Measurements from ENCODE around the gene STAP1.

The STAP1 gene

DNA sequence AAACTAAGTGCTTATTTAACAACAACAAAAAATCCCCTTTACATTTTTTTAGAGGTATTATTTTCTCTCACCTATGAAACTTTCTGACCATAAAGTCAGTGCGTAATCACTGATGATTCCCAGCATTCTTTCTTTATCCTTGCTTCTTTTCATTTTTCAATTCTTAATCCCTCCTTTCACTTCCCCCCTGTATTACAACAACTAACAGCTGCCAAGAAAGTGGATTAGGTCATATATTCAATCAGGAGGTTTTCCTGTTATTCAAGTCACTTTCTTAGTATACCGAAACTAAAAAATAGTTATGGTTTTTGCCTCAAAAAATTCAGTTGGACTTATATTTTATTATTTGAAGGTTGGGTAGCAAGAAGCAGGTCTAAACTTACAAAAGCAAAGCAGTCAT is 2.1 kb upstream of the STAP1 start:
- no peak for DNase-seq

DNA sequence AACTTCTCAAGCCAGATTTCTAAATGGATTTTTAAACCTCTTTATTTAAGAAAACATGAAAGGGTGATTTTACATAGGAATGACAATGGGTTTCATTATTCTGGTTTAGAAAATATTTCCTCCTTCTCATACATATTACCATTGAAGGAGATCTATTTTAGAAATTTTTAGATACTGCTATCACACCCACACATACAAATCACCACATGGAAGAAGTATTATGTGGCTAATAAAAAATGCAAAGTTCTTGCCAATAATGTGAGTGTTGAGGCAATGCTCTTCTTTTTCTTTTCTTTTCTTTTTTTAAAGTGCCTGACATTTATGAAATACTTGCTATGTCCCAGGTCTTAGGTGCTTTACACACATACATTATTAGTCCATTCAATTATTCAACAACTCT is 6.8 kb downstream of the STAP1 start:
- no peak for DNase-seq

DNA sequence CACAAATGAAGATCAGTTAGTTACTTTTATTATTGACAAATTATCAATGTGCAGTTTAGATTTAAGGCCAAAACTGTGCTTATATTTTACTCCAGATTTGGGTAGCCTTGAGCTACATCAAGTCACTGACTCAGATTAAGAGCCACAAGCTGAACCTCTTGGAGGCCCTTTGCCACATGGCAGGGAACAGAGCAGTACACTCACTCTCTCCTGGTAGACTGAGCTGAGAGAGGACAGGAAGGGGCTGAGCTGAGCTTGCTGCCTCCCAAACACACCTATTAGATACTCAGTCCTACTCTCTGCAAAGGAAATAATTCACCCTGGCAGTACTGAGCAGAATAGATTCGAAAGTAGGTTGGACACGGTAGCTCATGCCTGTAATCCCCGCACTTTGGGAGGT is 7.8 kb downstream of the STAP1 start:
- DNase-seq: no peak

DNA sequence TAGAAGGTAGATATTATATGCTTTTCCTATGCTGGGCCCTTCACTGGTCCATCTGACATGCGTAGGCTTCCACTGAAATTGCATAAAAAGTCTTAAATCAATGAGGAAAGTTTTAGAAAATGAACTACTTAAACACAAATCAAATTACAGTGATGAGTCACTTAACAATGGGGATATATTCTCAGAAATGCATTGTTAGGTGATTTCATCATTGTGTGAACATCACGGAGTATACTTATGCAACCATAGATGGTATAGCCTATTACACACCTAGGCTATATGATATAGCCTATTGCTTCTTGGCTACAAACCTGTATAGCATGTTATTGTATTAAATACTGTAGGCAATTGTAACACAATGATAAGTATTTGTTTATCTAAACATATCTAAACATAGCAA is 10.3 kb downstream of the STAP1 start:
- DNase-seq: no peak

DNA sequence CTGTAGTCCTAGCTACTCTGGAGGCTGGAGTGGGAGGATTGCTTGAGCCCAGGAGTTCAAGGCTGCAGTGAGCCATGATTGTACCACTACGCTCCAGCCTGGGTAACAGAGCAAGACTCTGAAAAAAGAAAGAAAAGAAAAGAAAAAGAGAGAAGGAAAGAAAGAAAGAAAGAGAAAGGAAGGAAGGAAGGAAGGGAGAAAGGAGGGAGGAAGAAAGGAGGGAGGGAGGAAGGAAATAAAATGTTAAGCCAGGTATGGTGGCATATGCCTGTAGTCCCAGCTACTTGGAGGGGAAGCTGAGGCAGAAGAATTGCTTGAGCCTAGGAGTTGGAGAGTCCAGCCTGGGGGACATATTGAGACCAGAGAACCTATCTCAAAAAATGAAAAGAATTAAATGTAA is 12.0 kb downstream of the STAP1 start:
- no peak for DNase-seq

DNA sequence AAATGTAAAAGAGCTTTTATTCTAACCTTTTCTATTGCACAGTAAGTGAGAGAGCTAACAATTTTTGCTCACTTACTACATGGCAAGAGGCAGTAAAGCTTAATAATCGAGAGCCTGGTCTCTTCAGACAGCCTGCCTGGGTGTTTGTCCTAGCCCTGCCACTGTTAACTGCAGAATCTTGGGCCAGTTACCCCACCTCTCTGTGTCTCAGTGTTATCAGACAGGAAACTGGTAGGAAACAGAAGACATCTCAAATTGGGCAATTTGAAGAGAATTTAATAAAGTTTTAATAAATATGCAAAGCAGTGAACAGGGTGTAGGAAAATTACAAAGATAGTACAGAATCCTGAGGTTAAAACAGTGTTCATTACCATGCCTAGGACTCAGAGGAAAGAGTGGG is 13.4 kb downstream of the STAP1 start:
- no peak for DNase-seq

DNA sequence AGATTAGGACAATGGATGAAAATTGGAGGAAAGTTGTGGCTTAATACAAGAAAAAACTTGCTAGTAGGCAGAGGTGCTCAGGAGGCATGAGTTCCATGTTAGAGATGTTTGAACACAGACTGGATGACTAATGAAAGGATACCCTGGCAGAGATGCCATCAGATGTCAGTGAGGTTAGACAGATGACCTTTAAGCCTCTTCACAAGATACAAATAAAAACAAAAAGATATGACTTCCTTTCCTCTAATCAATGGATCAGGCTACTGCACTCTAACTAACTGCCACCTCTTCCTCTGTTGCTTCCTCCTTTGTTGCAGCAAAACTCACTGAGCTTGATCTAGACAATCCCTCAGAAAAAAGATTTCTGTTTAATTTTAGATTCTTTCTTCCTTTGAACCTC is 14.7 kb downstream of the STAP1 start:
- no peak for DNase-seq

DNA sequence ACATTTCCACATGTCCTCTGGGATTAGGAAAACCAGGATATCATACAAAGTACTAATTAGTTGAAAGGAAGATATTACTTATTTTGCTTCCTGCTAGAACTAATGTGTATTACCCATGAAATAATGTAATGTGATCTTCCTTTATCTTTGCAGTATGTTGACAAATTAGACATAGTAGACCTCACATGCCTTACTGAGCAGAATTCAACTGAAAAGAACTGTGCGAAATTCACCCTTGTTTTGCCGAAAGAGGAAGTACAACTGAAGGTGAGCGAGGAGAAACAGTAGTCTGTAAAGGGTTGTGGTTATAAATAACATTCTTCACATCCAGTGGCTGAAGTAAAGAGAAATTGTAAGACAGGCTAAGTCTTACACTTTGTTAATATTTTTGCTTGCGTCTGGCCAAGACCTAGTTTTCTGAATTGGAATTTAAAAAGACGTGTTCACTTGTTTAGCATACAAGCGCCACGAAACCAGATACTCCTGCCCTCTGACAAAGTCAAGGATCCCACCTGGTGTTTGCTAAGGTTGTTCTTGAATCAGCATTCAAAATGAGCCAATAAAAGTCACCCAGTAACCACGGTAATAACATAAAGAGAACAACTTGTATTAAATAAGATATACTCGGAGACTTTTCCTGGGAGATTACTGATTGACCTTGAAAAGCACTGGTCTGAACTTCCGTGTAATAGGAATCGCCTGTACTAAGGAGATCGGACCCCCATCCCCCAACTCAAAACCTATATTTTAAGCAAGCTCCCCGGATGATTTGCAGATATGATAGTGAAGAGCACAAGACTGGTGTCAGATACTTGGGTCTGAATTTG is 16.9 kb downstream of the STAP1 start:
- DNase-seq: peak; percentile 11

DNA sequence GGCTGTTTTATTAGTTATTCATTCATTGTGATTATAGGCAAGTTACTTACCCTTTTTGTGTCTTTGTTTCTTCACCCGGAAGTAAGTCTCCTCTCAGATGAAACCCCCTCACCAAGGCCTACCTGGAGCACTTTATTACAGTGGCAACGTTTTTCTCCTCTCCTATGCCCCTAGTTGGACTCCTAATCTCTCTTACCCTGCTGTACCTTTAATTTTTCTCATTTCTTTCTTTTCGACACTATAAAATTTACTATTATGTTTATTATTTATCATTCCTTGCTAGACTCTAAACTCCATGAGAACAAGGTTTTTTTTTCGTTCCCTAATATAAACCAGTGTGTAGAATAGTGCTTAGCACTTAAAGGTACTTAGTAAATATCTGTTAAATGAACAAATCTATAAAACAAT is 17.5 kb downstream of the STAP1 start:
- no peak for DNase-seq

DNA sequence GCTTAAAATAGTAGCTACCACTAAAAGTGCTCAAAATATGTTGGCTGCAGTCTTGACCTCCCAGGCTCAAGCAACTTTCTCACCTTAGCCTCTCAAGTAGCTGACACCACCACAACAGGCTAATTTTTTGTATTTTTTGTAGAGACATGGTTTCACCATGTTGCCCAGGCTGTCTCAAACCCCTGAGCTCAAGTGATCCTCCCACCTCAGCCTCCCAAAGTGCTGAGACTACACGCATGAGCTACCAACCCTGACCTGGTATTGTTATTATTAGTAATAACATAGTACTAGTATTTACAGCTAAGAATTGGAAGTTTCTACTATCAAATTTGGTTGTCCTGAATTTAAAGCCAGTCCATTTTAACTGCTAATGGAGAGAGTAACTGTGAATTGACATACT is 18.0 kb downstream of the STAP1 start:
- no peak for DNase-seq

DNA sequence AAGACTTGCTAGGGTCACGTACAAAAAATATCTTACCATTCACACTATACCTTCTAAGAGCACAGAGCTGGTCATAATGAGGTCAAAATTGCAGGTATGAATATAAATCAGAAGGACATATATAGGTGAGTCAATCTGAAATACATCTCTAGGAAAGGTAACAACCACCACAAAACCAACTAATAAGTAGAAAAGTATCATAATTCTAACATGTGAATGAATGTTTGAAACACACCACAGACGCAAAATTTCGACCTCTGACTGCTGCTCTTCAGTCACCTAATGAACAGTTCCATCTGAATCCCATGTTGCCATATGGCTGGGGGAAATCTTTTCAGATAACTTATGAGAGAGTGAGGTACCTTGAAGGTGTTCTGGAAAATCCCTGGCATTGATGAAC is 22.1 kb downstream of the STAP1 start:
- no peak for DNase-seq

DNA sequence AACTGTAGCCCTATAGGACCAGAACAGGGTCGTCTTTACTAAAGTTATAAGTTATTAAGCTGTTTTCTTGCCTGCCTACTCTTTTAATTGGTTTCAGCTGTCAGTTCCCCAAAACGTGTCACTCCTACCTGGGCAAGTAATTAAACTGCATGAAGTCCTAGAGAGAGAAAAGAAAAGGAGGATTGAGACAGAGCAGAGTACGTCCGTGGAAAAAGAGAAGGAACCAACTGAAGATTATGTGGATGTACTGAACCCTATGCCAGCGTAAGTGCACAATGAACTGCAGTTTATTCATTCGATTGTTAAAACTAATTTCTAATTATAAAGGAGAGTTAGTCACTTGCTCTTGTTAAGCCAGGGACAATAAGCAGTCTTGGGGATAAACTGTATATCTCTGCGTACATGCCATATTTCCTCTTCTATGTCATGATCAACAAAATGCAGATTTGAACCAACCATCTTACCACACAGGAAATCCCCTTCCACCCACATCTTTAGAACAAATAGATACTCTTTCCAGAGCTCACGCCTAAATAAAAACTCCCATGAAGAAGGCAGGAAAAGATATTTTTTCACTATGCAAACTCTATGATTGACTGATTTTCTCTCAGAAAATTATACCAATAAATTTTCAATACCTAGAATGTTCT is 22.8 kb downstream of the STAP1 start:
- peak; percentile 43 for DNase-seq

DNA sequence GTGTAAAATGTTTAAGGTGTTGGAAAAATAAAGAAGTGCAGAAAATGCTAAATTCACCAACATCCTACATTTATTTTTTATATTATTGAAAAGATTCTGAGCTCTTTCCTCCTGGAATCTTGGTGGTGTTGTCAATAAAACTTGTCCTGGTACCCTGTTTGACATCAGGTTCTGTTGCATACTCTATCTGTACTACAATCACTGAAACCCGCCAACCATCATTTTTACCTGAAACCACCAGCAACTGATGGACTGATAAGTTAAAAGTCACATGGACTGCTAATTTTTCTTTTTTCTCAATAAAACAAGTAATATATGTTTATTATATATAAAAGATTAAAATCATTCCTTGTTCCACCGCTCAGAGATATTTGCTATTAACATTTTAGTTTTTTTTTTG is 23.4 kb downstream of the STAP1 start:
- DNase-seq: peak; percentile 10

DNA sequence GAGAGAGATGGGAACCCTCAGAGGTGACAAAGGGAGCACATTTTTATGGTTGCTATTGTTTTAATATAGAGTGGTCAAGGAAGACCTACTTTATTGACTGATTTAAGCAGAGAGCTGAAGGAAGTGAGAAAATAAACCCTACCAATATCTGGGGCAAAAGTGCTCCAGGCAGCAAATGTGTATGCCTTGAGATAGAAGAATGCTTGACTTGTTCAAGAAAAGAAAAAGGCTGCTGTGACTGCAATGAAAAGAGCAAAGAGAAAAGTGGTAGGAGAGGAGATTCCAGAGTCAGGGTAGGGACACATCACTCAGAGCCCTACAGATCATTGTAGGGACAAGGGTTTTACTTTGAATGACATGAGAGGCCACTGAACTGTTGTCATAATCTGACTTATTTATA is 26.0 kb downstream of the STAP1 start:
- DNase-seq: no peak

DNA sequence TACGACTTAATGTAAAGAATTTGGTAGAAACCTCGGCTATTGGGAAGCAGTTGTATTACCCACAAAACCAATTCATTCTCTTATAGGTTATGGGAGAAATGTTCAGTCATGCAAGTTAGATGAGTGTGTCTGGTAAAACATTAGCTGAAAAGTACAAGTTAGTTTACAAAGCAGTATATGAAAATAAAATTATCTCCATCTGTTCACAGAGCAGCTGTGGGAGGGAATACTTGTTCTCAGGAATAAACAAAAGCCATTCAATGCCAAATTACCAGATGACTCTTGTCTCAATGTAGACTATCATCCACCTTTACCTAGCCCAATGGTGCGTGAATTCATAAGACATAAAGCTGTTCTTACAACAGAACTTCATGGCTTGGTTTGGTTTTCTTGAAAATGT is 28.6 kb downstream of the STAP1 start:
- DNase-seq: no peak

DNA sequence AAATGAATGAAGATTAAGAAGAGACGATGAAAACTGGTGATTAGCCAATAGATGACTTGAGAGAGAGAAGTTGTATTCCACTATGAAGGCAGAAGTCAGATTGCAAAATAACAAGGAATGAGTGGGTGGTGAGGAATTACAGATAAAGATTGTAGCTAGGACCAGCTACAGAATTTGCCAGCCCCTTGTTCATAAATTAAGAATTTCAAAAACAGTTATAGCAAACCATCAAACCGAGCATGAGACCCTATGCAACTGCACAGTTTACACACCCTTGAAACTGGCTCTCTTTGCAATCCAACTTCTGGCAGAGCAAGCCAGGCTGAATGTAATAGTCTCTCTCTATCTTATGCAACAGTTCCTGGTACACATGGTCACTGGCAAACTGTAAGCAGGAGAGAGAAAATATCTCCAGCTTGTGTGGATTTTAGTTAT is 35.2 kb downstream of the STAP1 start:
- DNase-seq: no peak

DNA sequence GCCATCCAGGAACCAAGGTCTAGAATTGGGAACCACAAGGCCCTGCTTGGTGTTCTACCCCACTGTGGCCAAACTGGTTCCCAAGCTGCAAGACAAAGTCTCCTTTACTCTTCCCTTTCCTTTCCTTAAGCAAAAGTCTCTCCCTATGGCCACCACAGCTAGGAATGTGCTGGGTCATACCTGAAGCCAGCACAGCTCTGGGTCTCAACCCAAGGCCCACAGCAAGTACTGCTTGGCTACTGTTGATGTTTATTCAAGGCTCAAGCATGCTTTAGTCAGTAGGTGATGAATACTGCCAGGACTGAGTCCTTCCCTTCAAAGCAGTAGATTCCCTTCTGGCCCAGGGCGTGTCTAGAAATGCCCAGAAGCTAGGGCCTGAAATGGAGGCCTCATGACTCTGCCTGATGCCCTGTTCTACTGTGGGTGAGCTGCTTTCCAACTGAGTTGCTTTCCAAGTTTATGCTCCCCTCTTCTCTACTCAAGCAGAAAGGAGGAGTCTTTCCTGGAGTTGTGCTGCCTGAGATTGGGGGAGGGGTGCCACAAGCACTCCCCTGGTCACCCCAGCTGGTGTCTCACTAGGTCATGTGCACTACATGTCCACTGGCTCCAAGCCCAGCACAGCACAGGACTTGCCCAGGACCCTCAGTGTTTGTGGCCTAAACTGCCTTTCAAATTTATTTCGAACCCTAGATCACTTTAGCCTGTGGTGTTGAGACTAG is 44.9 kb downstream of the STAP1 start:
- no peak for DNase-seq

DNA sequence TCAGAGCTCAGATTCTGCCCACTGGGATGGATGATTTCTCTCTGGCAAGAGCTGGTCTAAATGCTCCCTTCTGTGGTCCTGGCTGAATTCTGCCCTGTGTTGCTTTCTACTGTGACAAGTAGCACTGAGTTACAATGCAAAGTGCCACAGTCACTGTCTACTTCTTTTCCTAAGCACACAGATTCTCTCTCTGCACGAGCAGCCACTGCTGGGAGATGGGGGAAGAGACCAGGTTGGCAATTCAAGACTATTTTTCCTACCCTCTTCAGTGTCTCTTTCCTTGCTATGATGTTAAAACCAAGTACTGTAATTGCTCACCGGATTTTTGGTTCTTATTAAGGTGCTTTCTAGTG is 45.5 kb downstream of the STAP1 start:
- DNase-seq: no peak

DNA sequence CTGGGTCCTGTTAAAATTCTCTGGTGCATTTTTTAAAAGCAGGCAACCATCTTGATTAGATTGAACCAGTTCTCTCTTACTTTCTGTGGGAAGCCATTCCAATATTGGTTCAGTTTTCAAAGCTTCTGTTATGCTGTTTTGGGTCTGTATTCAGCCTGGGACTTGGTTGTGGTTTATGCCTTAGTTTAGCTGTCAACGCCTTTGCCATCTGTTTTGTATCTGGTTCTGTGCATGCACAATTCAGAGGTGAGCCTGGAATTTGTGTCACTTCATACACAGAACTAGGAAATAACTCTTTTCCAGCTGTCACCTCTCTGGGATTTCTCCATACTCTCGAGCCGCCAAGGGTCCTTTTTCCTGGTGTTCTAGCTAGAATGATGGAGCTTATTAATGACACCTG is 46.2 kb downstream of the STAP1 start:
- no peak for DNase-seq

DNA sequence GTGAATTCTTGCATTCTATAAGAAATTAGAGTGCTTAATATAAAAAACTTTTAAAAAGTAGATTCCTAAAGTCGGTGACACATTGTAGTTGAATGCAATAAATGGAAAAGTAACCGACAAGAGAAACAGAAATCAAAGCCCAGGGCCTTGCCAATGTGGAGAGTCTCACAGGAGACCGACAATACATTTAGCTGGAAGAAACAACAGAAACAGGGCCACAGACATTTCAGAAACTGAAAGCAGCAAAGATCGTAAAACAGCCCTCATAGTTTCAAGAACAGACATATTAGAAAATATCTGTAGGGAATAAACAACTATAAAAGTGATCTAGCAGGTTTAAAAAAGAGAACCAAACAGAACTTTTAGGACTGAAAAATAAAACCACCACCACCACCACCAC is 49.5 kb downstream of the STAP1 start:
- DNase-seq: no peak

DNA sequence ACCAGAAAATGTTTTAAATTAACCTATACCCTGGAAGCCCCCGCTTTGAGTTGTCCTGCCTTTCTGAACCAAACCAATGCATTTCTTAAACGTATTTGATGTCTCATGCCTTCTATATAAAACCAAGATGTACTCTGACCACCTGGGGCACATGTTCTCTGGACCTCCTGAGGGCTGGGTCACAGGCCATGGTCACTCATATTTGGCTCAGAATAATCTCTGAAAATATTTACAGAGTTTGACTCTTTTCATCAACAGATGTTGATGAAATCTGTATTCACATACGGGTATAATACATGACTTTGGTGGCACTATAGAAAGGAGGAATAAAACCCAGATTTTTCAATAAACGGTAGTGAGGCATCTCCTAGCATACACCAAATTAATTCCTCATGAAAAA is 55.7 kb downstream of the STAP1 start:
- no peak for DNase-seq

DNA sequence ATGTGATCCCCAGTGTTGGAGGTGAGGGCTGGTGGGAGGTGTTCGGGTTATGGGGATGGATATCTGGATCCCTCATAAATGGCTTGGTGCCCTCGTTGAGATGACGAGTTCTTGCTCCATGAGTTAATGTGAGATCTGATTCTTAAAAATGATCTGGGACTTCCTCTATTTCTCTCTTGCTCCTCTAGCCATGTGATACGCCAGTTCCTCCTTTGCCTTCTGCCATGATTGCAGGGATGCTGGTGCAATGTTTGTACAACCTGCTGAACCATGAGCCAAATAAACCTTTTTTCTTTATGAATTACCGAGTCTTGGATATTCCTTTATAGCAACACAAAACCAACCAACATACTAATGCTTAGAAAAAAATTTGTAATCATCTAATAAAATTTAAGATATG is 56.6 kb downstream of the STAP1 start:
- DNase-seq: no peak

DNA sequence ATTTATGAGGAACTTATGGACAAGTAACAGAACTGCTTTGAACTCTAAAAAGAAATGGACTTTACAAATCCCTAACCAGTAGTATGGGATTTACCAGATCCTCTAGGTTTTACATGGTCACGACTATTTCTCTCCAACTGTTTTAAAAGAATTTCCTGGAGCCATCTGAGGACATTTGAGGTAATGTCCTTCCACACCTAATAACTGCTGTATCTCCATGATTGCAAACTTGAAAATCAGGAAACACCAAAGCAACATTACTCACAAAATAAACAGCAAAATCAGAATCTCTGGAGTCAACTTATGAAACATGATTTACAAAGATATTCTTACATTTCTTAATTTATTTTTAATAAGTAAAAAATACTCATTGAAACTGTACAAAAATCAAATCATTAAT is 58.0 kb downstream of the STAP1 start:
- no peak for DNase-seq

DNA sequence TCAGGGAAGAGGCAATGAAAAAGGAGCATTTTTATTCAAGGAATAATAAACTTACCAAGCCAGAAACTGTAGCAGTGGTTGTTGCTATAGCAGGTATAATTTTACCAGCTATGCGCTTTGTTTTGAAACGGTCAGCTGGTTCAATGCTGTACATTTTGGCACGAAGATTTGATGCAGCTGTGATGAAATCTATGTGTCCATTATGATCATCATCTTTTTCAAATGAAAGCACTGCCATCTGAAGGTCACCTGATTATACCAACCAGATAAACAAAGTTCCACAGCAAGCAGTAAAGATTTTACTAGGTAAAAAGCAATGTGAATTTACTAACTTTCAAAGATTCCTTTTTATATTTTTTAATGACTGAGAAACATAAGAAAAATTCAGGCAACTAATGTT is 66.4 kb downstream of the STAP1 start:
- DNase-seq: no peak
